Measurements from ENCODE around the gene MAST1.

GRCh38 chr19:12872255-12872654, 33.9 kb downstream of the MAST1 start:
- no peak for TF ChIP-seq CTCF (IDR thresholded peaks at IDR 0.05)
- TF ChIP-seq POLR2A (IDR thresholded peaks at IDR 0.05), result no peak

All from thyroid gland (tissue), 4 donors.